Activated CD4-positive, alpha-beta T cell treated with anti-CD3 and anti-CD28 coated beads for 36 hours (primary cell): ENCODE results near the gene WDR91. TPM values are rescaled to one million over a fixed set of nuclear protein-coding genes. Genes with fewer than 3 reads are reported as not detected.

ENCODE experiments used
- ATAC-seq: fragments of 200-7000 bp; cut with Tn5 transposase; one replicate; pipeline ENCODE4 v1.10.0; 2021; ENCODE audit warnings: mild to moderate bottlenecking, moderate library complexity
- CTCF ChIA-PET: fragments of 350-600 bp; sonication (Branson Sonifier 250); formaldehyde crosslinking; loops from one replicate; lab custom pipeline; 2021; ENCODE audit warnings: antibody characterized with exemption; lab: Charles Lee
- POLR2A ChIA-PET: fragments of 350-600 bp; sonication (Branson Sonifier 250); formaldehyde crosslinking; loops from one replicate; lab custom pipeline; 2021; ENCODE audit warnings: antibody characterized with exemption, inconsistent platforms; lab: Charles Lee
- DNase-seq: peaks from one replicate; pipeline ENCODE4 v3.0.0-alpha.2; 2020
- H3K27ac Mint-ChIP-seq: one replicate; pipeline ENCODE4 v1.8.0; 2021; ENCODE audit warnings: mixed read lengths
- H3K27me3 Mint-ChIP-seq: one replicate; pipeline ENCODE4 v1.8.0; 2021; ENCODE audit warnings: mixed read lengths
- H3K36me3 Mint-ChIP-seq: one replicate; pipeline ENCODE4 v1.8.0; 2021; ENCODE audit warnings: low read depth, mixed read lengths
- H3K4me1 Mint-ChIP-seq: one replicate; pipeline ENCODE4 v1.8.0; 2021; ENCODE audit warnings: mixed read lengths
- H3K4me3 Mint-ChIP-seq: one replicate; pipeline ENCODE4 v1.8.0; 2021; ENCODE audit warnings: mild to moderate bottlenecking, moderate library complexity, mixed read lengths
- H3K9me3 Mint-ChIP-seq: one replicate; pipeline ENCODE4 v1.8.0; 2021; ENCODE audit warnings: low read depth, mixed read lengths
- intact Hi-C, 2 experiments: fragments of 100-400 bp; cut with DNase I in 1 of 2; cut with micrococcal nuclease in 1 of 2; formaldehyde crosslinking; loops; one replicate each; pipeline versions ENCODE4 v1.14.2 to v1.15.1; 2022 to 2024; cut with DNase I, micrococcal nuclease
- total RNA-seq, 2 experiments: library from RNA; stranded (reverse); gene quantifications; one replicate each; pipeline ENCODE4 v1.2.3, GENCODE V29; 2021

The WDR91 gene
- total RNA-seq, 2 experiments from 2014 or later: 11.8 to 12.0 TPM

GRCh38 chr7:135197906-135198655 lies 13.2 kb downstream of the WDR91 start:
- Mint-ChIP-seq H3K27me3 (no peaks in the 10 kb centered on the region), H3K36me3 (peaks cover 46% of the 10 kb centered on the region), H3K4me3 (no peak overlapping the region), H3K9me3 (no peaks in the 10 kb centered on the region), H3K27ac (no peak overlapping the region), H3K4me1 (peaks cover 19% of the 10 kb centered on the region)
- POLR2A ChIA-PET: no interaction called here
- intact Hi-C loops: no loop called here
- DNase-seq (no peak), ATAC-seq (peak; percentile 53)
- CTCF ChIA-PET: interaction anchor here (0.5 to 0.6 kb wide), 2 partner anchors 77 to 207 kb away, joined by 3 read pairs; no protein-coding TSS in a partner anchor

GRCh38 chr7:135197343-135197742 lies 14.0 kb downstream of the WDR91 start:
- no peak overlapping the region for H3K4me3 Mint-ChIP-seq
- H3K36me3 Mint-ChIP-seq: peaks cover 47% of the 10 kb centered on the region
- POLR2A ChIA-PET: no interaction called here
- CTCF ChIA-PET: interaction anchor here (0.6 to 1.2 kb wide), 2 partner anchors 29 to 207 kb away, joined by 3 read pairs; no protein-coding TSS in a partner anchor
- H3K27ac Mint-ChIP-seq: no peak overlapping the region
- H3K27me3 Mint-ChIP-seq: no peaks in the 10 kb centered on the region
- no peaks in the 10 kb centered on the region for H3K9me3 Mint-ChIP-seq
- H3K4me1 Mint-ChIP-seq: peaks cover 14% of the 10 kb centered on the region
- DNase-seq (no peak), ATAC-seq (no peak)
- intact Hi-C loops: no loop called here

GRCh38 chr7:135195968-135196629 lies 15.2 kb downstream of the WDR91 start:
- DNase-seq: no peak
- H3K9me3 Mint-ChIP-seq: no peaks in the 10 kb centered on the region
- intact Hi-C loops: no loop called here

GRCh38 chr7:135195156-135195555 lies 16.2 kb downstream of the WDR91 start:
- DNase-seq: no peak
- ATAC-seq: no peak
- ChIA-PET CTCF (interaction anchor here (0.6 kb wide), 1 partner anchor 59 kb away, joined by 3 read pairs; no protein-coding TSS in a partner anchor), POLR2A (no interaction called here)
- Mint-ChIP-seq H3K36me3 (peaks cover 47% of the 10 kb centered on the region), H3K4me1 (peaks cover 9% of the 10 kb centered on the region), H3K27ac (no peak overlapping the region), H3K4me3 (no peak overlapping the region), H3K27me3 (no peaks in the 10 kb centered on the region), H3K9me3 (no peaks in the 10 kb centered on the region)
- intact Hi-C loops: no loop called here

More at GRCh38 chr7:135195968-135196629, 15.2 kb downstream of the WDR91 start:
- CTCF ChIA-PET: interaction anchor here (0.5 to 0.7 kb wide), 2 partner anchors 508 to 838 kb away, joined by 3 to 5 read pairs; no protein-coding TSS in a partner anchor
- POLR2A ChIA-PET: no interaction called here
- Mint-ChIP-seq H3K27me3 (no peaks in the 10 kb centered on the region), H3K27ac (no peak overlapping the region), H3K36me3 (peaks cover 44% of the 10 kb centered on the region), H3K4me3 (no peak overlapping the region), H3K4me1 (peaks cover 9% of the 10 kb centered on the region)
- ATAC-seq: no peak

- ChIA-PET CTCF (interaction anchor here (0.6 kb wide), 1 partner anchor 60 kb away, joined by 3 read pairs; no protein-coding TSS in a partner anchor), POLR2A (no interaction called here)
- ATAC-seq (no peak), DNase-seq (no peak)
- intact Hi-C loops: no loop called here
- H3K4me3 Mint-ChIP-seq: no peak overlapping the region
- H3K4me1 Mint-ChIP-seq: peaks cover 9% of the 10 kb centered on the region
- H3K27me3 Mint-ChIP-seq: no peaks in the 10 kb centered on the region
- peaks cover 50% of the 10 kb centered on the region for H3K36me3 Mint-ChIP-seq
- H3K27ac Mint-ChIP-seq: no peak overlapping the region
- H3K9me3 Mint-ChIP-seq: no peaks in the 10 kb centered on the region
Observed at GRCh38 chr7:135194494-135195095, 16.7 kb downstream of the WDR91 start.

- intact Hi-C loops: no loop called here
- ATAC-seq (no peak), DNase-seq (no peak)
- Mint-ChIP-seq H3K27me3 (no peaks in the 10 kb centered on the region), H3K9me3 (no peaks in the 10 kb centered on the region), H3K4me3 (no peak overlapping the region), H3K27ac (no peak overlapping the region), H3K4me1 (peaks cover 7% of the 10 kb centered on the region), H3K36me3 (peaks cover 53% of the 10 kb centered on the region)
- ChIA-PET CTCF (no interaction called here), POLR2A (no interaction called here)
Observed at GRCh38 chr7:135193615-135194081, 17.7 kb downstream of the WDR91 start.

GRCh38 chr7:135192914-135193536 lies 18.3 kb downstream of the WDR91 start:
- H3K9me3 Mint-ChIP-seq: no peaks in the 10 kb centered on the region
- intact Hi-C loops: no loop called here
- H3K36me3 Mint-ChIP-seq: peaks cover 50% of the 10 kb centered on the region
- no peak overlapping the region for H3K4me3 Mint-ChIP-seq
- no peak for DNase-seq
- no peaks in the 10 kb centered on the region for H3K27me3 Mint-ChIP-seq
- H3K4me1 Mint-ChIP-seq: peaks cover under 1% of the 10 kb centered on the region
- no peak overlapping the region for H3K27ac Mint-ChIP-seq
- ChIA-PET POLR2A (no interaction called here), CTCF (no interaction called here)
- no peak for ATAC-seq

- H3K27ac Mint-ChIP-seq: no peak overlapping the region
- H3K9me3 Mint-ChIP-seq: no peaks in the 10 kb centered on the region
- H3K4me1 Mint-ChIP-seq: no peaks in the 10 kb centered on the region
- DNase-seq: no peak
- no peak overlapping the region for H3K4me3 Mint-ChIP-seq
- H3K27me3 Mint-ChIP-seq: no peaks in the 10 kb centered on the region
- ChIA-PET CTCF (interaction anchor here (0.7 kb wide), 1 partner anchor 19 kb away, joined by 3 read pairs; no protein-coding TSS in a partner anchor), POLR2A (no interaction called here)
- intact Hi-C loops: no loop called here
- peaks cover 47% of the 10 kb centered on the region for H3K36me3 Mint-ChIP-seq
- no peak for ATAC-seq
Observed at GRCh38 chr7:135190703-135191102, 20.6 kb downstream of the WDR91 start.

GRCh38 chr7:135189961-135190360 lies 21.4 kb downstream of the WDR91 start:
- CTCF ChIA-PET: no interaction called here
- Mint-ChIP-seq H3K4me3 (no peak overlapping the region), H3K36me3 (peaks cover 50% of the 10 kb centered on the region), H3K9me3 (no peaks in the 10 kb centered on the region), H3K27ac (no peak overlapping the region), H3K4me1 (no peaks in the 10 kb centered on the region), H3K27me3 (no peaks in the 10 kb centered on the region)
- intact Hi-C loops: no loop called here
- ATAC-seq: no peak
- no peak for DNase-seq
- POLR2A ChIA-PET: no interaction called here

- no peaks in the 10 kb centered on the region for H3K27me3 Mint-ChIP-seq
- H3K27ac Mint-ChIP-seq: no peak overlapping the region
- ATAC-seq (no peak), DNase-seq (no peak)
- peaks cover 51% of the 10 kb centered on the region for H3K36me3 Mint-ChIP-seq
- CTCF ChIA-PET: interaction anchor here (0.7 kb wide), 1 partner anchor 20 kb away, joined by 5 read pairs; no protein-coding TSS in a partner anchor
- no peak overlapping the region for H3K4me3 Mint-ChIP-seq
- POLR2A ChIA-PET: no interaction called here
- intact Hi-C loops: no loop called here
- peaks cover under 1% of the 10 kb centered on the region for H3K9me3 Mint-ChIP-seq
- H3K4me1 Mint-ChIP-seq: no peaks in the 10 kb centered on the region
Observed at GRCh38 chr7:135189221-135189662, 22.1 kb downstream of the WDR91 start.
